ENCODE results near the gene PNPLA5. TPM values are rescaled to one million over a fixed set of nuclear protein-coding genes. Genes with fewer than 3 reads are reported as not detected.
A peak's percentile ranks its signal among the peaks of the same experiment; 100 is the strongest.

Gene PNPLA5
- total RNA-seq, 1 experiment from 2014 or later: 5.3 TPM

GRCh38 chr22:43850529-43850928 is 41.3 kb downstream of the PNPLA5 start (continued):
- TF ChIP-seq, protein P1, sequence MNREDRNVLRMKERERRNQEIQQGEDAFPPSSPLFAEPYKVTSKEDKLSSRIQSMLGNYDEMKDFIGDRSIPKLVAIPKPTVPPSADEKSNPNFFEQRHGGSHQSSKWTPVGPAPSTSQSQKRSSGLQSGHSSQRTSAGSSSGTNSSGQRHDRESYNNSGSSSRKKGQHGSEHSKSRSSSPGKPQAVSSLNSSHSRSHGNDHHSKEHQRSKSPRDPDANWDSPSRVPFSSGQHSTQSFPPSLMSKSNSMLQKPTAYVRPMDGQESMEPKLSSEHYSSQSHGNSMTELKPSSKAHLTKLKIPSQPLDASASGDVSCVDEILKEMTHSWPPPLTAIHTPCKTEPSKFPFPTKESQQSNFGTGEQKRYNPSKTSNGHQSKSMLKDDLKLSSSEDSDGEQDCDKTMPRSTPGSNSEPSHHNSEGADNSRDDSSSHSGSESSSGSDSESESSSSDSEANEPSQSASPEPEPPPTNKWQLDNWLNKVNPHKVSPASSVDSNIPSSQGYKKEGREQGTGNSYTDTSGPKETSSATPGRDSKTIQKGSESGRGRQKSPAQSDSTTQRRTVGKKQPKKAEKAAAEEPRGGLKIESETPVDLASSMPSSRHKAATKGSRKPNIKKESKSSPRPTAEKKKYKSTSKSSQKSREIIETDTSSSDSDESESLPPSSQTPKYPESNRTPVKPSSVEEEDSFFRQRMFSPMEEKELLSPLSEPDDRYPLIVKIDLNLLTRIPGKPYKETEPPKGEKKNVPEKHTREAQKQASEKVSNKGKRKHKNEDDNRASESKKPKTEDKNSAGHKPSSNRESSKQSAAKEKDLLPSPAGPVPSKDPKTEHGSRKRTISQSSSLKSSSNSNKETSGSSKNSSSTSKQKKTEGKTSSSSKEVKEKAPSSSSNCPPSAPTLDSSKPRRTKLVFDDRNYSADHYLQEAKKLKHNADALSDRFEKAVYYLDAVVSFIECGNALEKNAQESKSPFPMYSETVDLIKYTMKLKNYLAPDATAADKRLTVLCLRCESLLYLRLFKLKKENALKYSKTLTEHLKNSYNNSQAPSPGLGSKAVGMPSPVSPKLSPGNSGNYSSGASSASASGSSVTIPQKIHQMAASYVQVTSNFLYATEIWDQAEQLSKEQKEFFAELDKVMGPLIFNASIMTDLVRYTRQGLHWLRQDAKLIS (CRISPR knock-in tag; IDR thresholded peaks at IDR 0.05; ENCODE audit: borderline replicate concordance): no peak
- TF ChIP-seq RELA (CRISPR knock-in tag; IDR thresholded peaks at IDR 0.05; ENCODE audit: borderline replicate concordance) (no peak), SMAD3 (CRISPR knock-in tag; IDR thresholded peaks at IDR 0.05; ENCODE audit: borderline replicate concordance) (no peak), NR3C1 (CRISPR knock-in tag; conservative IDR thresholded peaks at IDR 0.05; ENCODE audit: low read depth) (no peak), HMGXB4 (CRISPR knock-in tag; IDR thresholded peaks at IDR 0.05) (no peak), ATF2 (CRISPR knock-in tag; IDR thresholded peaks at IDR 0.05; ENCODE audit: borderline replicate concordance, low read depth) (no peak), ZNF219 (CRISPR knock-in tag; IDR thresholded peaks at IDR 0.05; ENCODE audit: borderline replicate concordance) (no peak)

DNA sequence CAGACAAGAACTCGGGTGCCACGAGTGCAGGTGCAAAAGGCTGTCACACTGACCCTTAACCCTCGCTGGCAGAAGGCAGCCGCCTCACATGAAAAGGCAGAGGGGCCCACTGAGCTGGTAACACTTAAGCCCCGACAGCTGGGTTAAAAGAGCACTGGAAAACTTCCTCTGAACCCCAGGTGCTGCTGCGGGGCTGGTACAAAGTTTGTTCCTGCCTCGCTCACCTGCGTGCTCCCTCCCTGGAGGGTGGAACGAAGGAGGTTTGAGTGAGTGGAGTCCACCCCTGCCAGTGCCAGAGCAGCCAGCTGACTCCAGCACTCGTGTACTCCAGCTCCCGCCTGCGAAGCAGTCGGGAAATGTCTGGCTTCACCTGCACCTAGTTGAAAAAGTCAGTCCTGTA is 42.1 kb downstream of the PNPLA5 start:
- Mint-ChIP-seq H3K36me3 (no peaks in the 10 kb centered on the region), H3K9me3 (no peaks in the 10 kb centered on the region), H3K27me3 (ENCODE audit: low read depth) (no peaks in the 10 kb centered on the region), H3K4me3 (no peak overlapping the region), H3K4me1 (peaks cover 39% of the 10 kb centered on the region), H3K27ac (peak overlapping the region; percentile 80; the same call in 1 of the 2 replicates)
- ATAC-seq (no peak), DNase-seq (ENCODE audit: low spot score) (no peak)
- POLR2A ChIA-PET: no interaction called here
- CTCF ChIA-PET: interaction anchor here (1.0 to 11.6 kb wide), 6 partner anchors 10 to 835 kb away, joined by 3 to 140 read pairs (median 9); no protein-coding TSS in a partner anchor
- TF ChIP-seq PRDM15 (CRISPR knock-in tag; IDR thresholded peaks at IDR 0.05): no peak
- TF ChIP-seq, protein P2, sequence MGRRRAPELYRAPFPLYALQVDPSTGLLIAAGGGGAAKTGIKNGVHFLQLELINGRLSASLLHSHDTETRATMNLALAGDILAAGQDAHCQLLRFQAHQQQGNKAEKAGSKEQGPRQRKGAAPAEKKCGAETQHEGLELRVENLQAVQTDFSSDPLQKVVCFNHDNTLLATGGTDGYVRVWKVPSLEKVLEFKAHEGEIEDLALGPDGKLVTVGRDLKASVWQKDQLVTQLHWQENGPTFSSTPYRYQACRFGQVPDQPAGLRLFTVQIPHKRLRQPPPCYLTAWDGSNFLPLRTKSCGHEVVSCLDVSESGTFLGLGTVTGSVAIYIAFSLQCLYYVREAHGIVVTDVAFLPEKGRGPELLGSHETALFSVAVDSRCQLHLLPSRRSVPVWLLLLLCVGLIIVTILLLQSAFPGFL (CRISPR knock-in tag; IDR thresholded peaks at IDR 0.05; ENCODE audit: borderline replicate concordance): no peak
- TF ChIP-seq TCF7 (CRISPR knock-in tag; IDR thresholded peaks at IDR 0.05; ENCODE audit: low read depth): no peak
- no peak for TF ChIP-seq NR2C2 (CRISPR knock-in tag; IDR thresholded peaks at IDR 0.05)
- TF ChIP-seq, protein P3, sequence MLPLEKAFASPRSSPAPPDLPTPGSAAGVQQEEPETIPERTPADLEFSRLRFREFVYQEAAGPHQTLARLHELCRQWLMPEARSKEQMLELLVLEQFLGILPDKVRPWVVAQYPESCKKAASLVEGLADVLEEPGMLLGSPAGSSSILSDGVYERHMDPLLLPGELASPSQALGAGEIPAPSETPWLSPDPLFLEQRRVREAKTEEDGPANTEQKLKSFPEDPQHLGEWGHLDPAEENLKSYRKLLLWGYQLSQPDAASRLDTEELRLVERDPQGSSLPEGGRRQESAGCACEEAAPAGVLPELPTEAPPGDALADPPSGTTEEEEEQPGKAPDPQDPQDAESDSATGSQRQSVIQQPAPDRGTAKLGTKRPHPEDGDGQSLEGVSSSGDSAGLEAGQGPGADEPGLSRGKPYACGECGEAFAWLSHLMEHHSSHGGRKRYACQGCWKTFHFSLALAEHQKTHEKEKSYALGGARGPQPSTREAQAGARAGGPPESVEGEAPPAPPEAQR (CRISPR knock-in tag; IDR thresholded peaks at IDR 0.05): no peak
- TF ChIP-seq ATF1 (CRISPR knock-in tag; IDR thresholded peaks at IDR 0.05): no peak
- no peak for TF ChIP-seq FOXJ3 (CRISPR knock-in tag; IDR thresholded peaks at IDR 0.05; ENCODE audit: borderline replicate concordance)
- no peak for TF ChIP-seq ZNF317 (CRISPR knock-in tag; IDR thresholded peaks at IDR 0.05; ENCODE audit: borderline replicate concordance, low read depth)
- no peak for TF ChIP-seq JAZF1 (CRISPR knock-in tag; IDR thresholded peaks at IDR 0.05)
- no peak for TF ChIP-seq ZNF671 (CRISPR knock-in tag; IDR thresholded peaks at IDR 0.05)
- no peak for TF ChIP-seq MLX (CRISPR knock-in tag; IDR thresholded peaks at IDR 0.05)
- TF ChIP-seq ELF4 (CRISPR knock-in tag; IDR thresholded peaks at IDR 0.05; ENCODE audit: low read depth): no peak
- TF ChIP-seq ETV6 (CRISPR knock-in tag; IDR thresholded peaks at IDR 0.05): no peak
